ENCODE results near the gene C10orf90.

The C10orf90 gene

DNA sequence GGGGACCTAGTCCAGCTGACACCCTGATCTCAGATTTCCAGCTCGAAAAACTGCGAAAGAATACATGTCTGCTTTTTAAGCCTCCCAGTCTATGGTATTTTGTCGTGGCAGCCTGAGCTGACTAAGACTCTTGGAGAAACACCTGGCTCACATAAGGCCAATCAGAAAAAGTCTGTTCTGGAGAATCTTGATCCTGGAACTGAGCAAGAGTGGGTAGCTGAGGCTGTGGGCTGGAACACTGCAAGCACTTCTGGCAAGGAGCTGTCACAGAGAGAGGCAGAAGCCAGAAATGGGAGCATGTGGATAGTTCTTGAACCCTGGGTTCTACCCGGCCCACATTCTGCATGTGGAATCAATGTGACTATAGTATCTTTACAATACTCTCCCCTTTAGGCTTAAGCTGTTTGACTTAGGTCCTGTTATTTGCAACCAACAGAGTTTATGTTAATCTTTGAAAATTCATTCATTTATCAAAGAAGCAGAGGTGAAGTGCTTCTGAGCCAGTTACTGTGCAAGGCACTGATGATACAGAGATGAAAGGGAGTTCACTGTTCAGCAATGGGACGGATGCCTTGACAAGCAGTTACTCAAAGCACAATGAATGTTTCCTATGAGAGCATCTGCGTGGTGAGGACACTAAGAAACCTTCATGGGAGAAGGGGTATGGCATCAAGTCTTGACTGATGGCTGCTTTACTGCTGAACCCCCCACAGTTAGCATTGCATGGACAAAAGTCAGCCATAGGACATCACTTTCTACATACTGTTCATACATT is 4.4 kb upstream of the C10orf90 start:
- H3K27ac ChIP-seq: no peak overlapping the region
- no peak for DNase-seq (ENCODE audit: low read depth, low spot score)

DNA sequence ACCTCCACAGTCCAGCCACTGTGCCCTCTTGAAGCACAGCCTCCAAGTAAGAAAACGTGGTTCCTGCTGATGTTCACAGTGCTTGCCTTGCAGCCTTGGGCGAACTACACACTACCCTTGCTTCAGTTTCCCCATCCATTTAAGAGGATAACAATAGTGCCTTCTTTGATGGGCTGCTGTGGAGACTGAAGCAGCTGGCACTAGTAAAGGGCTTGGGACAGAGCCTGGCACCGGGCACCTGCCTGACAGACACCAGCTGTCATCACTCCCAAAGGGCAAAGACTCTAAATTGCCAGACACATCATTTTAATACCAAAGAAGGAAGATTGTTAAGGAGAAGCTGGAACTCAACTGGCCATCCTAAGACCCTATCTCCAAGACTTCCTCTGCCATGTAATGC is 3.1 kb upstream of the C10orf90 start:
- DNase-seq (ENCODE audit: low read depth, low spot score): no peak
- no peak overlapping the region for H3K27ac ChIP-seq

DNA sequence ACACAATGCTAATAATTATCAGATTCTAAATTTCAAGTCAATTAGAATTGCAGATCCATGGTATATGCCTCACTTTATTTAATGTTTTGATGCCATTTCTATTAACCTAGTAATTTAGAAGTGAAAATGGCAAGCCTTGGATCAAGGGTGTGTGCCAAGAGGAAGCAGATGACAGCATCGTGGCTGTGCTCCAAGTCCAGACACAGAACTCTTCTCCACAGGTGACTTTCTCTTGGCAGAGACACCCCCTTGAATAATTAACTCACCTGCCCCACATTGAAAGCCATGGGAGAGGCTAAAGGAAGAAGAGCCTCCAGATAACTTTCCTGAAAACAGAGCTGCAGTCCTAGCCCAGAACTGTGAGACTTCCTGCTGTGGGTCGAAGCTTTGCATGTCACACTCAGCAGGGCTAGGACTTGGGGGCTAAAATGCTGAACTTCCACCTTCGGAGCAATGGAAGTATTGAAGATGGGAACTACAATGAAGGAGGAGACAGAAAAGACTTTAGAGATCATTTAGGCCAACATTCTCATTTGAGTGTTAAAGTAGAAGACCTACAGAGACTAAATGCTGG is 996 bp upstream of the C10orf90 start:
- H3K27ac ChIP-seq: no peak overlapping the region
- DNase-seq (ENCODE audit: low read depth, low spot score): no peak

DNA sequence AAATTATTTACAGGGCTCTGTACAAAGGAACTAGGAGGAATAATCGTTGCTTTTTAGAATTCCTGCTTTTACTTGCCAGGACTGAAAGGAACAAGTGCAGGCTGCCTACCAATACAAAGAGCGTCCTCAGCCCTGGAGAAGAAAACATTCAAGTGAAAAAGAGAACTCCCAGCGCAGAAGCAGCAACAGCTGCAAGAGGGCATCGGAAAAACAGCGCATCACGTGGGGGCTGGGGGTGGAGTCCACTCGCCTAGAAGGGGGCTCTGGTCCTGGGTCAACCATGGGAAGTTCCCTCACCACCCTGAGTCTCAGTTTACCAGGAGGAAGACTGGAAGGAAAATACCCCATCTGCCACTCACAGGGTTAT is 385 bp upstream of the C10orf90 start:
- DNase-seq (ENCODE audit: low read depth, low spot score): no peak
- H3K27ac ChIP-seq: no peak overlapping the region

DNA sequence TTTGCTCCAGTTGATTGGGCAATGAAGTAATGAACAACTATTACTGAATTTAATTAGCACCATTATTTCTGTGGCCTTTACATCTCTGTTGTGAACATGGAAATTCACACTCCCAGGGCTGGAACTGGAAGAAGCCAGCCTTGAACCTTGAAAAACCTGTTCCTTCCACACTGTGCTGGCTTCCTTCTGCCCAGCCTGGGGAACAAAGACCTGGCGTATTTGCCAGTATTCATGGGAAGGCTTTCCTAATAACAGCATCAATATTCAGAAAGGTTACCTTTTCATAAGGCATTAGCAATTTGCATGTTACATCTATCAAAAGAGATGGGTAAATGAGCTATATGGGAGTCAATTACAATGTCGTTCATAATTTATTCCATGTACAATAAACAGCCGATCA is 1.3 kb downstream of the C10orf90 start:
- DNase-seq (ENCODE audit: low read depth, low spot score): no peak
- no peak overlapping the region for H3K27ac ChIP-seq

DNA sequence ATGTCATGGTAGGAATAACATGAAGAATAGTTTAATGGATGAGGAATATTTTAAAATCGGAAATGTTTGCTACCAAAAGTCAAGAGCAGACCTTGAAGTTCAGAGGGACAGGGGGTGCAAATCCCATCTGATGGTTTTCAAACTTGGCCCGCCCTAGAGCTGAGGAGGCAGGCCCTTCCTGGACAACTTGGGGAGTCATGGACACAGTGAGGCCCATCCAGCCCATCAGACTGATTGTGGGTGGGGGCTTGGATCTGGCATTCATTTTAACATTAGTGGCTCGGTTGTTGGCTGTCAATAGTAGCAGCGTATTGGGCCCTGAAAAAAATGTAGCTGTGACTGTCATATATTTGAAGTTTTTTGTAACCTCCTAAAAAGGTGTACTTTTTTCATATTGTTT is 2.0 kb downstream of the C10orf90 start:
- no peak overlapping the region for H3K27ac ChIP-seq
- DNase-seq (ENCODE audit: low read depth, low spot score): no peak

DNA sequence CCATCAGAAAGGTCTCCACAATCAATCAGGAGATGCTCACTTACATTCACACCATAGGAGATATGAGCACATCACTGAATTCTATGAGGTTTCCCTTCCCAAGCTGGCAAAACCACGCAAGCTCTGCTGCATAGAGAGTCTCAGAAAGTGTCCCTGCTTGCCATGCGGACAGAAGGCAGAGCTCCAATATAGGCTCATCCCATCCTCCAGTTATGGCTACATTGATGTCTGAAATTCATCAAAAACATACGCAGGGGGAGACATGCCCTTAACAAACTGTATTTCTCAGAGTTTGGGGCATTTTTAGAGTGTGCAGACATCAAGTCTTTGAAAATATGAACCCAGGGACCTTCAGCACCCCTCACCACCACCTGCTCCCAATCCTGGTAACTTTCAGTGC is 2.9 kb downstream of the C10orf90 start:
- DNase-seq (ENCODE audit: low read depth, low spot score): no peak
- no peak overlapping the region for H3K27ac ChIP-seq

DNA sequence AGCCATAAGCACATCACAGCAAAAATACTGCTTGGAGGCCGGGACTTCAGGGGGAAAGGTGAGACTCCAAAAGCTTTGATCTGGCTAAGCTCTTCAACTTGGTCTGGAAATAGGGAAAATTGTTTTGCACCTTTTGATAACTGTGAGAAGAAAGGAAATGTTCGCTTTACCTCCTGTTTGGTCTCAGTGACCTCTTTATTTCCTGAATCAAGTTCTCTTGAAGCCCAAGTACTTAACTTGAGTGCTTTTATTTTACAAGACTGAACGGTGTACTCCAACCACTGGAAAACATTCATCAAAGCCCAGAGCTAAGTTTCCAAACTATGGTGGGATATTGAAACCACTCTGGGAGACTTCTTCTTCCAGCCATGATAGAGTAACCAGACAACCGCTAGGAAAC is 5.3 kb downstream of the C10orf90 start:
- H3K27ac ChIP-seq: no peak overlapping the region

DNA sequence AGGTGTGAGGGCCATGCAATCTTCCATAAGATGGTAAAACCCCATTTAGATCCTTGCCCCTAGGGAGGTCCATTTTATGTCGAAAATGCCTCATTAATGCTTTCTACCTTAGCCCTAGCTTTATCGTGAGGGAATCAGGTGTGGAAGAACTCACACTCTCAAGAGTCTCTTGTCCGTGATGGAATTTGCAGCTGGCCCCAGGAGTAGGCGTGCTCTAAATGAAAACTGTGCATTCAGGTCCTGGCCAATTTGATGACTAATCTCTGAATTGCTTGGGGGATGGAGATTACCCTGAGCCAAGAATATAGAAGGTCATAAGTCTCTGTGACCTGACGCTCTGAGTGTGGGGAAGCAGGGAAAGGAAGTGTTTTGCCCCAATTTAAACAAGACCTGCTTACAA is 6.6 kb downstream of the C10orf90 start:
- no peak overlapping the region for H3K27ac ChIP-seq
- DNase-seq (ENCODE audit: low read depth, low spot score): no peak

More for the DNA sequence above, 5.3 kb downstream of the C10orf90 start:
- no peak for DNase-seq (ENCODE audit: low read depth, low spot score)

DNA sequence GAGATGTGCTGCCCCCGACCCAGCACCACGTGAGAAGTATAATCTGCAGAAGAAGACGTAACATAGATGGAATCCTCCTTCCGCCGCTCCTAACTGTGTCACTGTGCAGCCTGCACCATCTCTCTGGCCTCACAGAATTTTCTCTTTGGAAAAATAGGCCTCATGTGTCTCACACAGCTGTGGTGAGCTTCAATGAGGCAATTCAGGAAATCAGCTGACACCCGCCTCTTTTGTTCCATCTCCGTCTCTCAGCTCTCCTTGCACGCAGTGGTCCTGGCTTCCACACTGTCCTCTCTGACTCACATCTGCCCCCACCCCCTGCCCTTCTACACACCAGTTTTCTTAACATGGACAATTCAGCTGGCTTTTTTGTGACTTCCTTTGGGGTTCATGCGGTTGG is 7.2 kb downstream of the C10orf90 start:
- no peak overlapping the region for H3K27ac ChIP-seq
- DNase-seq (ENCODE audit: low read depth, low spot score): no peak

DNA sequence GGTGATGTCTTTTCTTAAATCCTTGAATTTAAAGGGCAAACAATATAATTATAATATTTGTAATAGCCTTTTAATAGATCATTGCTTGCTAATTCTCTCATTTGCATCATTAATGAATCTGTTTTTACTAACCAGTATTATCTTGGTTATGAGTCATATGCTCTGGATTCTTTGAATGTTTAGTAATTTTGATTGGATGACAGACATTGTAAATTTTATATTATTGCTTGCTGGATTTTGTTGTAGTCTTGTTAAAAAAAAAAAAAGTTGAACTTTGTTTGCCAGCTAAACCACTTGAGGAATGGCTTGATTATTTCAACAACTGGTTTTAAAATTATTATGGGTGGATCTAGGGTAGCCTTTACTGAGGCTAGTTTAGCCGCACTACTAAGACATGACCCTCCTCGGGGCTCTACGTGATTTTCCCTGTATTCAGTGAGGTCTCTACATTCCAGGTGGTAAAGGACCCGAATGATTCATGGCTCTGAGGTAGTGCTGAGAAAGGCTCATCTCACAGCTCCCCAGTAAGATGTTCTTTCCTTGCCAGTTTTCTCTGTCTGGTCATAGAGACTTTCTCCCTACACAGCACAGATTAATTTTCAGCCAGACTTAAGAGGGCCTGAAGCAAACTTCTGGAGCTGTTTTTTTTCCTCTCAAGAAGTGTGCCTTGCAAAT is 8.5 kb downstream of the C10orf90 start:
- no peak for DNase-seq (ENCODE audit: low read depth, low spot score)
- no peak overlapping the region for H3K27ac ChIP-seq

DNA sequence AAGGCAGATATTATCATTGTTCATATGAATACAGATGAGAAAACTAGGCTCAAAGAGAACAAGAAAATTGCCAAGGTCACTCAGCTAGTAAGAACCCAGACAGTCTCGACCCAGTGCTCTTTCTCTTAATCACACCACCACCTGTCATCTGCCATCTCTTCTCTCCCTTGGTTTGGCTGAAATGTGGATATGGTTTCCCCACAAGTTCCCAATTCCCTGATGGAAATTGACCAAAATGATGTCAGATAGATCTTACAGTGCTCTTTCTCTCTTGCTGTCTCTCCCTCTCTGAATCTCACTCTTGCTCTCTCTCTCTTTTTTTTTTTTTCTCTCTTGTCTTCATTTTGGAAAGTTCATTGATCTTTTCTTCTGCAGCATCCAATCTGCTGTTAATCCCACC is 9.1 kb downstream of the C10orf90 start:
- no peak for DNase-seq (ENCODE audit: low read depth, low spot score)
- no peak overlapping the region for H3K27ac ChIP-seq

DNA sequence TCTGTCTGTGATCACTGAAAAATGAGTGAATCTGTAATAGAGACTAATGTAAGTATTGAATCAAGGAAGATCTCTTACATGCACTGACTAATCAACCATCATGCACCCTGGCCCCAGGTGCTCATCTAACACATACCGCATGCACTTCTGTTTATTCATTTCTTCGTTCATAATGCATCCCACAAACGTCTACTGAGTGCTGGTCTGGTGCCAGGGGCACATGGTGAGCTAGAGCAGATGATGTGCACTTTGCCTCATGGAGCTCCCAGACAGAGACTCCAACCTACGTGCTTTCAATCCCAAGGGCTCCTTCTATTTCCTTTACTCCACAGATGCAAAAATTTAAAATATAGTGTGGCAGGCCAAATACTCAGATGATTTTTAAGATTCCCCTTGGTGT is 10.7 kb downstream of the C10orf90 start:
- no peak overlapping the region for H3K27ac ChIP-seq
- DNase-seq (ENCODE audit: low read depth, low spot score): no peak

DNA sequence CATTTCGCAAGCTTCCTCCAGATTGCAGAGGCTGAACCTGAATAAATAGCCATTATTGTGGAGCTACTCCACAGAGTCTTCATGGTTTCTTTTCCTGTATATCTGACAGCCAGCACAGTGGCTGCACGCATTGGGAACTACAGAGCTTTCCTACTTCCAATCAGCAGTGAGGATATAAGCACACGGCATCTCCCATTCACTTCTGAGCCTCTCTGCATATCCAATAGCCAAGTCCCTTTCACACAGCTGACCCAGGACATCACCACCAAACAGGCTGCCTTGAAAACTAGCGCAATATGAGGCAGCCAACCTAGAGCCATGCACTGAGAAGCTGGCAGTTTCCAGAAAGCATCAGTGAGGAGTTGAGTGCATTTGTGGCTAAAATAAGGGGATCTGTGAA is 11.6 kb downstream of the C10orf90 start:
- DNase-seq (ENCODE audit: low read depth, low spot score): no peak
- no peak overlapping the region for H3K27ac ChIP-seq

DNA sequence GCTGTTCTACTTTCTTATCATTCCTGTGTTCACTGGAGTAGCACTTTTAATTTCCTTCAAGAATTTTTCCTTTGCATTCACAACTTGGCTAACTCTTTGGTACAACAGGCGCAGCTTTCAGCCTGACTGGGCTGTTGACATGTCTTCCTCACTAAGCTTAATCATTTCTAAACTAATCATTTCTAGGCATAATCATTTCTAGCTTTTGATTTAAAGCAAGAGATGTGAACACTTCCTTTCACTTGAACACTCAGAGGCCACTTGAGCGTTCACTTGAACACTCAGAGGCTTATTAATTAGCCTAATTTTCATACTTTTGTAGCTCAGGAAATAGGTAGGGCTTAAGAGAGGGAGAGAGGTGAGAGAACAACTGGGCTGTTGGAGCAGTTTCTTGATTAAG is 15.9 kb downstream of the C10orf90 start:
- no peak for DNase-seq (ENCODE audit: low read depth, low spot score)
- H3K27ac ChIP-seq: no peak overlapping the region

DNA sequence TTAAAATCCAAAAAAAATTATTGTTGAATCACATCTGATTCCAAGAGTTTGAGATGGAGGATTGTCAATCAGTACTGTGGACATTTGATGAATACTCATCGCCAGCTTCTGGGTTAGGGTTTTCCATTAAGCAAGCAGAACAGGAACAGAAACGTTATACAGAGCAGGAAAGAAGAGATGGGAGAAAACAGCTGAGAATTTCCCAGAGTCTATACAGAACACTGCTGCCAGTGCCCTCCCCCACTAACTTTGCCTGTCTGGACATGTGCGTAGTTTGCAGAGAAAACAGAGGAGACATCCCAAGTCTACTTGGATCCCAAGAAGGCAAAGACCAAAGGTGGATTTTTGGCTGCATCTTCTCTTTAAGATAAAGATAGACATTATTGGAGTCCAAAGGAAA is 19.0 kb downstream of the C10orf90 start:
- H3K27ac ChIP-seq: no peak overlapping the region
- DNase-seq (ENCODE audit: low read depth, low spot score): no peak

DNA sequence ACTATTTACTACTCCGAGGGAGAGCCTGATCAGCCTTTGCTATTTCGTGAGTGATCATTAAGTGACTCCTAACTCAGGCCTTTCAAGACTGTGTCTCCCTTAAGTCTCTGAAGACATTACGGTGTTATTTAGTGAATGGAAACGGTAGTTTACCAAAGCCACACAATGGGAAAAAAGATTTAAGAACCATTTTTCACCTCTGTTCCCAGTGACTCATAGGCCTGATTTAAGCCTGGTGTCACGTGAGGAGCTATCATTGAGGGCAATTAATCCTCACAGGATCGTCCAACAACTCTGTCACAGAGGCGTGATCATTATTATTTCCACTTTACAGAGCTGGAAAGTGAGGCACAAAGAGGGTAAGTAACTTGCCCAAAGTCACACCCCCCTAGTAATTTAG is 20.3 kb downstream of the C10orf90 start:
- no peak overlapping the region for H3K27ac ChIP-seq
- DNase-seq (ENCODE audit: low read depth, low spot score): no peak

DNA sequence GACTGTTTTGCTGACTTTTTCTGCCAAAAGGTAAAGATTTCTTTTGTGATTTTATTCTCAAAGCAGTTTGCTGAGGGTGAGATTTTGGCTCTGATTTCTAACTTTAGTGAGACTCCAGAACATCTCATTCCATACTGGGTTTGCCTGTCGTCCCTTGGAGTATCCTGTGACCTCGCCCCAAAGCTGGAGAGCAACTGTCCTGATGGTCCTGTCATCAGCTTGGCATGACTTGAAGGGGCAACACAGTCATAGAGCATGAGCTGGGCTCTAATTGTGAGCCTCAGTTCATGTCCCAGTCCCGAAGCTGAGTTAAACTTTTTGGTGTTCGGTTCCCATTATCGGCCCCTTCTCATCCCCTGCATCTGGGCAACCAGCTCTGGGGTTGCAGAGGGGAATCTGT is 23.4 kb downstream of the C10orf90 start:
- no peak for DNase-seq (ENCODE audit: low read depth, low spot score)
- H3K27ac ChIP-seq: no peak overlapping the region

DNA sequence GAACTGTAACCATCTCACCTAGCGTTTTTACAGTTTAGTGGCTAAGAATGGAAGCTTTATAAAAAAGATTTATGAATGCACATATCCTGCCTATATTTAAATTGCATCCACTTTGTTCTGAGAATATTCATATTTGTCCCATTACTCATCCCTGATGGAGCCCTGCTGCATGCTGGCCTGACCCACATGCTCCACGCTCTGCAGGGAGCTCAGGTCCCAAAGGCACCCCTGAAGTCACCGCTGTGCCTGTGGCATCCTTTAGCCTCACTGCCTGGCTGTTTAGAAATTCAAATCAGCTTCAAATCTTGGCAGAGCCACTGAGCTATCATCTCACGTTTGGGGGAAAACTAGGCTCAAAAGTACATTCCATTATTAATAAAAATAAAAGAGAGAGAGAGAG is 24.4 kb downstream of the C10orf90 start:
- no peak for DNase-seq (ENCODE audit: low read depth, low spot score)

DNA sequence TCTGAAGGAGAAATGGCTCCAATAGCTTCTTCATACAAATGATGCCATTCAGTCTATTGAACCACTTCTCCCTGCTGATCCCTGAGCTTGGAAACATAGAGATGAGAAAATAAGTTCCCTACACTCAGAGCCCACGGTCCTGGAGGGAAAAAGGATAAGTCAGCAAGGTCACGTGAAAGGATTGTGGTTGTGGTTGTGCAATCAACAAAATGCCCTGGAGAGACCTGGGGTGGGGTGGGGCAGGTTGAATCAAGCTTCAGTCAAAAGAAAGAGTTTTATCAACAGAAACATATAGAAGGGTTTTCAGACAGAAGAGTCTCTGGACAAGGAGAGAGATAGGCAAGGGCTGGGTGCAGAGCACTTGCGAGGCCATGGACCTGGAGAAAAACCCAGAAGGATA is 30.1 kb downstream of the C10orf90 start:
- no peak overlapping the region for H3K27ac ChIP-seq
- peak; percentile 29 for DNase-seq (ENCODE audit: low read depth, low spot score)

More for the DNA sequence above, 24.4 kb downstream of the C10orf90 start:
- peak overlapping the region; percentile 24 for H3K27ac ChIP-seq

DNA sequence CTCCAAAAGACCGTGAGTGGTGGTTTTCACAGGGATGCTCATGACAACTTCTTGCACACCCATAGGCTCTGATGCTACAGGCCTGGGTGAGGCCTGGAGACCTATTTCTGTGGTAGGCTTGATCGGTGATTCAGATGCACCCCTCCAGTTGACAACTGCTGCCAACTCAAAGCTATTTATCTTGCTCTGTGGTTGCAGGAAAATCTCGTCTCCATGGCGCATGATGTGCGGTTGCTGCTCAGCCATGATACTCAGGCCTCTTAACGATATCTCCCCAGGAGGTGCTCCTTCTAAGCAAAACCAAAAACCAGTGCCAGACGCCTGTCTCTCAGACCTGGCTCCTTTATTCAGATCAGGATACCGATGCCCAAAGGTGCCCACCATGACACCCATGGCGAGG is 31.4 kb downstream of the C10orf90 start:
- no peak for DNase-seq (ENCODE audit: low read depth, low spot score)
- no peak overlapping the region for H3K27ac ChIP-seq

DNA sequence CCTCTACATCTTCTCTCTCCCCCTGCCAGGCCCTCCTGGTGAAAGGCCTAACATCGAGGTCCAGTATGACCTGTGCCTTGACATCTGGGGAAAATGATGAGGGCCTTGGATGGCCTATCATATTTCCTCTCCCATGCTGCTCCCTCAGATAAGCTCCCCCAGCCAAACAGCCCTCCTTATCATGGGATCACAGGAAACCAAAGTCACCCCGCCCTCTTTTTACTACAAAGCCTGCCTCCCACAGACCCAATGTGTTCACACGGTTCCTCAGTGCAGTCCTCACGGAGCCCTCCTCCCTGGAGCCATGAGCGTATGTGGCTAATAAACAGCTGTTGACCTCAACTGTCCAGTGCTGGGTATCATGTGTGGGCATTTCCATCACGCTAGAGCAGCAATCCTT is 32.0 kb downstream of the C10orf90 start:
- no peak overlapping the region for H3K27ac ChIP-seq
- DNase-seq (ENCODE audit: low read depth, low spot score): no peak
